ENCODE data around the gene RHOBTB1. TPM values are rescaled to one million over a fixed set of nuclear protein-coding genes. Genes with fewer than 3 reads are reported as not detected.

Gene RHOBTB1
- total and polyA plus RNA-seq, 2 donors from 2014 or later = 14.6 to 34.5 TPM

DNA sequence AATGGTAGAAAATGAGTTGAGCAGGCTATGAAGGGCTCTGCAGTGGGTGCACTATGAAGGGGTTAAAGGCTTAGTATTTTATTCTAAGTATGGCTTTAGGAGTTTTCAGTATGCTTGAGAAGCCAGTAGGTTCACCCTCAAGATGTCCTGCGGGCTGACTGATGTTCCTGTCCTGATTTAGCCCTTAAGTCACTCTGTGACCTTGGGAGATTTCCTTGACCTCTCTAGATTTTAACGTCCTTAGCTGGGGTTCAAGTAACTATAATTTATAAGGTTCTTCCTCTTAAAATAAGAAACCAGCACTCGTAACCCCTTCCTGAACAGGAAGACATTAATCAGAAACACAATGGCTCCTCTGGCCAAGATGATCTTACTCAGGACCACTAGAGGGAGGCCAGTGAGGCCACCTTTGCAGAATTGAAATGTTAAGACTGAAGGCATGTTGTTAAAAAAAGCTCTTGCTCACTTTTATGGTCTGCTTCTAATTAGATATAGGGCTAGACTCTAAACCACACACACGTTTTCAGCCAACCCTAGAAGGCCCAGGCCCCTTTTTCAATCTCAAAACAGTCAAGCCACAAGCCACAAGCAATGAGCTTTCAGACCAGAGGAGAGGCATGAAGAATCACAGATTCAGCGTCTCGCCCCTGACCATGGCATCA lies 123.8 kb downstream of the RHOBTB1 start:
- TF ChIP-seq, protein P1, sequence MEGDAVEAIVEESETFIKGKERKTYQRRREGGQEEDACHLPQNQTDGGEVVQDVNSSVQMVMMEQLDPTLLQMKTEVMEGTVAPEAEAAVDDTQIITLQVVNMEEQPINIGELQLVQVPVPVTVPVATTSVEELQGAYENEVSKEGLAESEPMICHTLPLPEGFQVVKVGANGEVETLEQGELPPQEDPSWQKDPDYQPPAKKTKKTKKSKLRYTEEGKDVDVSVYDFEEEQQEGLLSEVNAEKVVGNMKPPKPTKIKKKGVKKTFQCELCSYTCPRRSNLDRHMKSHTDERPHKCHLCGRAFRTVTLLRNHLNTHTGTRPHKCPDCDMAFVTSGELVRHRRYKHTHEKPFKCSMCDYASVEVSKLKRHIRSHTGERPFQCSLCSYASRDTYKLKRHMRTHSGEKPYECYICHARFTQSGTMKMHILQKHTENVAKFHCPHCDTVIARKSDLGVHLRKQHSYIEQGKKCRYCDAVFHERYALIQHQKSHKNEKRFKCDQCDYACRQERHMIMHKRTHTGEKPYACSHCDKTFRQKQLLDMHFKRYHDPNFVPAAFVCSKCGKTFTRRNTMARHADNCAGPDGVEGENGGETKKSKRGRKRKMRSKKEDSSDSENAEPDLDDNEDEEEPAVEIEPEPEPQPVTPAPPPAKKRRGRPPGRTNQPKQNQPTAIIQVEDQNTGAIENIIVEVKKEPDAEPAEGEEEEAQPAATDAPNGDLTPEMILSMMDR (IDR thresholded peaks at IDR 0.05; ENCODE audit: borderline replicate concordance, extremely low read depth, insufficient read depth) = peak; percentile 26
- intact Hi-C loops (cut with DNase I) = loop anchor here (10.0 kb wide), 2 partner anchors 145 to 465 kb away; no protein-coding TSS in a partner anchor
- H3K27me3 ChIP-seq (ENCODE audit: control insufficient read depth, insufficient read depth, low read length) = no peaks in the 10 kb centered on the region
- peaks cover 2 to 11% (median 5%) of the 10 kb centered on the region in 3 donors for H3K4me1 ChIP-seq (ENCODE audit: control insufficient read depth in 2 of 3, insufficient read depth in 2 of 3, low read depth in 1 of 3, low read length in 3 of 3)
- peak in 3 of 5 donors; percentile 35 to 88 (median 73) for DNase-seq
- peak overlapping the region in 1 of 2 donors; percentile 2 for H3K27ac ChIP-seq (ENCODE audit: low read depth in 2 of 2, low read length in 2 of 2)
- H3K9me3 ChIP-seq (ENCODE audit: control insufficient read depth in 2 of 3, insufficient read depth in 1 of 3, low read length in 3 of 3) = no peaks in the 10 kb centered on the region
- H3K9ac ChIP-seq (ENCODE audit: low read length in 3 of 3) = no peak overlapping the region
- no peaks in the 10 kb centered on the region for H3K36me3 ChIP-seq (ENCODE audit: control insufficient read depth in 2 of 3, insufficient read depth in 3 of 3, low read length in 3 of 3)
- no peak for FAIRE-seq
- no peak overlapping the region for H3K4me3 ChIP-seq (ENCODE audit: low read length in 3 of 3)

Other genes with a start within 250 kb of the RHOBTB1 start
- 3.3 TPM for gene CDK1, start 165.7 kb downstream of the RHOBTB1 start, total RNA-seq
- gene CDK1, start 165.7 kb downstream of the RHOBTB1 start, polyA plus RNA-seq (ENCODE audit: insufficient read depth, low read depth, low replicate concordance) = 3.1 TPM

Measured in kidney (tissue), 14 donors.